ENCODE results near the gene SMPD3. TPM values are rescaled to one million over a fixed set of nuclear protein-coding genes. Genes with fewer than 3 reads are reported as not detected.

SMPD3 gene
- total RNA-seq, 1 experiment from 2014 or later = 0.89 TPM

GRCh38 chr16:68490358-68490757 is 42.0 kb upstream of the SMPD3 start:
- Histone ChIP-seq H3K9me2 (ENCODE audit: insufficient read depth) (no peaks in the 10 kb centered on the region), H4K20me1 (ENCODE audit: insufficient read depth) (no peaks in the 10 kb centered on the region), H3K27me3 (ENCODE audit: insufficient read depth, low read length) (no peaks in the 10 kb centered on the region), H3K4me3 (replicated peaks in 1 of 2; ENCODE audit: low read depth in 1 of 2, low read length in 2 of 2) (no peak overlapping the region), H3K9ac (ENCODE audit: low read length) (no peak overlapping the region), H3K79me2 (ENCODE audit: insufficient read depth, low read length) (no peaks in the 10 kb centered on the region), H2AFZ (ENCODE audit: low read depth, low read length, poor library complexity, severe bottlenecking) (no peak overlapping the region), H3K27ac (ENCODE audit: low read depth, low read length) (no peak overlapping the region), H3K4me1 (ENCODE audit: control insufficient read depth in 1 of 2, insufficient read depth in 2 of 2, low read length in 2 of 2) (peaks cover 10 to 17% of the 10 kb centered on the region in 2 experiments), H3K9me3 (ENCODE audit: control insufficient read depth in 1 of 2, insufficient read depth in 1 of 2, low read depth in 1 of 2, low read length in 2 of 2) (no peaks in the 10 kb centered on the region), H3K36me3 (ENCODE audit: control insufficient read depth in 1 of 2, insufficient read depth in 2 of 2, low read length in 2 of 2) (no peaks in the 10 kb centered on the region), H3K4me2 (ENCODE audit: low read length) (peak overlapping the region; percentile 59)
- DNase-seq (ENCODE audit: low read depth, low spot score) = no peak
- BruUV-seq (replicated peaks) = no TSS peak
- intact Hi-C loops (cut with micrococcal nuclease) = no loop called here
- CTCF ChIA-PET = no interaction called here
- TF ChIP-seq REST (IDR thresholded peaks at IDR 0.05; ENCODE audit: low read depth) = no peak
- TF ChIP-seq EZH2phosphoT487 (IDR thresholded peaks at IDR 0.05; ENCODE audit: borderline replicate concordance) = no peak
- TF ChIP-seq SP1 (IDR thresholded peaks at IDR 0.05; ENCODE audit: low read depth) = no peak
- no peak for TF ChIP-seq POLR2A (IDR thresholded peaks at IDR 0.05; ENCODE audit: borderline replicate concordance, extremely low read depth, insufficient read depth, insufficient read length)
- TF ChIP-seq CBX3 (IDR thresholded peaks at IDR 0.05; ENCODE audit: low read depth) = no peak
- no peak for TF ChIP-seq CEBPB (IDR thresholded peaks at IDR 0.05; ENCODE audit: low read depth)
- TF ChIP-seq SRF (IDR thresholded peaks at IDR 0.05; ENCODE audit: low read depth) = no peak
- TF ChIP-seq YY1 (IDR thresholded peaks at IDR 0.05; ENCODE audit: extremely low read depth, insufficient replicate concordance, low read depth, low read length) = no peak
- TF ChIP-seq POLR2AphosphoS5 (IDR thresholded peaks at IDR 0.05; ENCODE audit: low read depth, low read length) = no peak
- no peak for TF ChIP-seq JUND (IDR thresholded peaks at IDR 0.05)
- no peak for TF ChIP-seq ELF1 (IDR thresholded peaks at IDR 0.05; ENCODE audit: borderline replicate concordance, low read depth)
- no peak for TF ChIP-seq ATF3 (IDR thresholded peaks at IDR 0.05)
- no peak for TF ChIP-seq FOSL1 (IDR thresholded peaks at IDR 0.05; ENCODE audit: low read depth)
- RAD21 ChIA-PET (ENCODE audit: low non-redundant PET in 1 of 2, low total read pairs in 2 of 2, uncharacterized antibody in 2 of 2, unreplicated experiment in 2 of 2) = no interaction called here
- POLR2A ChIA-PET = no interaction called here
- ATAC-seq = no peak

Data from HCT116 (cell line).